Astrocyte of the cerebellum (primary cell): ENCODE results near the gene FOXP1.

Experiments
- DNase-seq: peaks from one replicate; pipeline ENCODE4 v3.0.0-alpha.2; 2011; ENCODE audit warnings: low read depth
- H3K4me3 ChIP-seq: 2 replicates; pipeline ENCODE4 v1.5.1; 2011; ENCODE audit warnings: mild to moderate bottlenecking, low read depth, low read length, moderate library complexity
- CTCF ChIP-seq: IDR thresholded peaks from 2 replicates; pipeline ENCODE4 v1.5.1; 2012; ENCODE audit warnings: low read length, low read depth, moderate library complexity, mild to moderate bottlenecking; ENCODE audit errors: missing control alignments
- in situ Hi-C: cut with HindIII; loops from 2 replicates; pipeline ENCODE4 v1.10.0; 2017; ENCODE audit warnings: low sequenced_read_pairs

The FOXP1 gene

GRCh38 chr3:71521940-71522876 lies 61.3 kb downstream of the FOXP1 start:
- in situ Hi-C loops, result no loop called here
- no peak for TF ChIP-seq CTCF
- no peak for DNase-seq
- H3K4me3 ChIP-seq, result no peak overlapping the region

DNA sequence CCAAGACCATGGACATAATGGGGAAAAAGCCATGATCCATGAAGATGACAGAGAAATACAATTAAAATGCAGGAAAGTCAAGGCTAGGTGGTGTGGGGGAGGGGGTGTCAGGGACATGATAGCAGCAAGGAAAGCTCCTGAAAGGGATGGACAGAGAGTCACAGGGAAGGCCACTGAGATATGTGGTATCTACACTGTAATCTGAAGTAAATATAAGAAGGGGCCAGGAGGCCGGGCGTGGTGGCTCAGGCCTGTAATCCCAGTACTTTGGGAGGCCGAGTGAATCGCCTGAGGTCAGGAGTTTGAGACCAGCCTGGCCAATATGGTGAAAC lies 62.5 kb downstream of the FOXP1 start:
- in situ Hi-C loops, result no loop called here

GRCh38 chr3:71520161-71521020 lies 63.1 kb downstream of the FOXP1 start:
- no peak overlapping the region for H3K4me3 ChIP-seq
- no peak for DNase-seq
- in situ Hi-C loops, result no loop called here
- TF ChIP-seq CTCF, result no peak

More for the DNA sequence above, 62.5 kb downstream of the FOXP1 start:
- no peak for DNase-seq
- no peak overlapping the region for H3K4me3 ChIP-seq
- no peak for TF ChIP-seq CTCF

DNA sequence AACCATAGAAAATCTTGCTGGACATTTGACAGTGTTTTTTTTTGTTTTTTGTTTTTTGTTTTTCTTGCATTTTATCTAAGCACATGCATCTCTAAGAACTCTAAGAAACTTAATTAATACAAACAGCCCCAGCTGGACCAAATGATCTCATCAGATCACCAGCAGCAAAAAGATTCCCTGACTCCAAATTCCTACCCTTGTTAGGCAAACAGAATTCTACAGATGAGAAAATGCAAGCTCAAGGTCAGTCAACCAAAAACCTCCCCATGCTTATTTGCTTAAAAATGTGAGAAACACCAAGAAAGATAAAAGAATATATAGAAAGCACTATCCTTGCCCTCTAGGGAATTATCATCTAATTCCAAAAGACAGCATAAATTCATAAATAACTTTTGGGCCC lies 65.4 kb downstream of the FOXP1 start:
- in situ Hi-C loops, result no loop called here
- no peak for TF ChIP-seq CTCF
- H3K4me3 ChIP-seq, result no peak overlapping the region
- DNase-seq, result no peak

DNA sequence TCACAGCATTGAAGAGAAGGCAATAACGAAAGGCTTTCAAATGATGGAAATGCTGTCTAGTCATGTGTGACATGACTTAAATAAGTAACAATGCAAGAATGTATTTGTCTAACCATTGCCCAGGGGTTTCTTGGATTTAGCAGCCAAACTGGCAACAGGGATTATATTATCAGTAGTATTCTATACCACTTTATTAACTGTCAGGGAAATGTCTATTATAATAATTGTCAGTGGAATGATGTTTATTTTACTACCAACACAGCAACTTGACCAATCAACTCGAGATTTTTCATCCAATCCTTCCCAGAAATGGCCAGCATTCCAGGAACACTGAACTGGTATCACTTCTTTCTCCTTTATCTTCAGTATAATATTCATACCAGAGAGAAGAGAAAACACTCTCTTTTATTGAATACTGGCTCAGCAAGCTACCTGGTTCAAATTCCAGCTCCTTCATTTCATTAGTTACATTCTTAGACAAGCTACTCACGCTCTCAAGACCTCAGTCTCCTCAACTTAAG lies 66.2 kb downstream of the FOXP1 start:
- no peak for TF ChIP-seq CTCF
- no peak overlapping the region for H3K4me3 ChIP-seq
- no peak for DNase-seq
- in situ Hi-C loops, result no loop called here

DNA sequence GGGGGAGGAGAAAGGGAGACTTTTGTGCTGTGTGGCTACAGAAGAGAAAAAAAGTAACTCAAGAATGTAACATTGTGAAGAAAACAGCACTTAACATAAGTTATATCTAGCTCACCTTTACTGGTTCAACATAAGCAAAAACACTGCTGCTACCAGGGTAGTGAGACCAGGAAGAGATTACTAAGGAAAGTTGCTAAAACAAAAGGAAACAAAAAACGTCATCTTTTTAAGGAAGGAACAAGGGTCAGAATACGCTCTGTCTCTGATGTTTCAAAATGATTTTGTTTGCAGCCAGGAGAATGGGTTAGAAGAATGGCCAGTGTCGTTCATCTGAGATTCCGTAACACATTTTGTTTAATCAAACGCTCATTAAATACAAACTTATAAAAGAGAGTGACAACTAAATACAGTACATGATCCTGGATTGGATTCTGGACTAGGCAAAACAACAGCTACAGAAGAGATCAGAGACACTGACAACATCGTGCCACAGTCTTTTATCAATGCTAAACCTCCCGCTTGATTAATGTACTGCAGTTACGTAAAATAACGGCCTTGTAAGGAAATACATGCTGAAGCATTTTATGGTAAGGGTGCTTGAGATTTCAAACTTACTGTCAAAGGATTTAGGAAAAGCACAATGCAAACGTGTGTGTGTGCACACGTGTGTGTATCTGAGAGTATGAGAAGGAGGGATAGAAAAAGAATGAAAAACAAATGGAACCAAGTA lies 67.7 kb downstream of the FOXP1 start:
- no peak for TF ChIP-seq CTCF
- in situ Hi-C loops, result no loop called here
- DNase-seq, result no peak
- H3K4me3 ChIP-seq, result no peak overlapping the region
